ENCODE results near the gene ANKLE2. TPM values are rescaled to one million over a fixed set of nuclear protein-coding genes. Genes with fewer than 3 reads are reported as not detected.

The ANKLE2 gene
- total and polyA plus RNA-seq, 2 of the 8 experiments (the other 6 are each of a cell fraction or from before 2014, with no cell fraction given): 41.0 to 64.9 TPM

- TF ChIP-seq SAP30 (IDR thresholded peaks at IDR 0.05; ENCODE audit: insufficient read depth, insufficient replicate concordance, low read length): no peak
Observed at GRCh38 chr12:132687211-132688164, 74.1 kb downstream of the ANKLE2 start, which contains the start of the genes POLE and PXMP2 (continued).

All from H1 (cell line).